HCT116 (cell line): Measurements from ENCODE around the gene PKM. TPM values are rescaled to one million over a fixed set of nuclear protein-coding genes. Genes with fewer than 3 reads are reported as not detected.

Experiments
- ATAC-seq: fragments of 200-7000 bp; cut with Tn5 transposase; 2 replicates; pipeline ENCODE4 v1.9.1; 2020; ENCODE audit warnings: mild to moderate bottlenecking, moderate library complexity
- BruUV-seq: library from RNA; stranded (reverse); fragments of 400-500 nt; replicated peaks from 2 replicates; lab custom pipeline; 2021; lab: Mats Ljungman, UMichigan
- CTCF ChIA-PET: fragments of 300-600 bp; sonication (Branson Sonifier 250); formaldehyde crosslinking; loops from one replicate; lab custom pipeline; 2021; ENCODE audit warnings: antibody characterized with exemption; lab: Charles Lee
- POLR2A ChIA-PET: fragments of 300-600, 350-600 bp; sonication (Branson Sonifier 250); formaldehyde crosslinking; loops from one replicate; lab custom pipeline; 2021; ENCODE audit warnings: antibody characterized with exemption; lab: Charles Lee
- RAD21 ChIA-PET, 2 experiments: fragments of 300-600 bp; sonication (Branson Sonifier 250); formaldehyde crosslinking; loops; one replicate each; lab custom pipeline; 2023; ENCODE audit warnings: low total read pairs in 2 of 2; ENCODE audit not compliant: uncharacterized antibody in 2 of 2, unreplicated experiment in 2 of 2, low non-redundant PET in 1 of 2; lab: Charles Lee
- DNase-seq: peaks from one replicate; pipeline ENCODE4 v3.0.0-alpha.2; 2010; ENCODE audit warnings: low read depth, low spot score
- H2AFZ ChIP-seq: fragments of 200-600 bp; shearing (Covaris generic), sonication (generic); 2 replicates; pipeline ENCODE4 v1.6.1; 2017; ENCODE audit warnings: low read depth, mixed run types, mixed read lengths, antibody characterized with exemption, low read length; ENCODE audit not compliant: poor library complexity, severe bottlenecking
- H3K27ac ChIP-seq: 2 replicates; pipeline ENCODE4 v1.5.1; 2012; ENCODE audit warnings: low read depth, low read length
- H3K27me3 ChIP-seq: fragments of 200-600 bp; sonication (generic); 2 replicates; pipeline ENCODE4 v1.6.1; 2016; ENCODE audit warnings: mixed run types, low read length, mixed read lengths; ENCODE audit not compliant: insufficient read depth
- H3K36me3 ChIP-seq, 2 experiments: fragments of 200-500 bp in 1 of 2; fragments of 200-600 bp in 1 of 2; sonication (Bioruptor generic) in 1 of 2; sonication (generic) in 1 of 2; 2 replicates each; pipeline versions ENCODE4 v1.5.1 to v1.6.1; 2014 to 2016; ENCODE audit warnings: low read length in 2 of 2, inconsistent platforms in 1 of 2, mixed read lengths in 1 of 2, mixed run types in 1 of 2; ENCODE audit not compliant: insufficient read depth in 2 of 2, control insufficient read depth in 1 of 2
- H3K4me1 ChIP-seq, 2 experiments: fragments of 200-600 bp in 1 of 2; sonication (generic) in 1 of 2; 2 replicates each; pipeline versions ENCODE4 v1.5.1 to v1.6.1; 2012 to 2017; ENCODE audit warnings: low read length in 2 of 2, inconsistent platforms in 1 of 2, mild to moderate bottlenecking in 1 of 2, mixed read lengths in 1 of 2, mixed run types in 1 of 2, moderate library complexity in 1 of 2; ENCODE audit not compliant: insufficient read depth in 2 of 2, control insufficient read depth in 1 of 2
- H3K4me2 ChIP-seq: fragments of 200-600 bp; sonication (generic); 2 replicates; pipeline ENCODE4 v1.6.1; 2017; ENCODE audit warnings: mixed run types, low read length, mixed read lengths
- H3K4me3 ChIP-seq, 2 experiments: fragments of 200-600 bp in 1 of 2; sonication (generic) in 1 of 2; replicated peaks in 1 of 2; 2 replicates each; pipeline ENCODE4 v1.5.1; 2011 to 2016; ENCODE audit warnings: low read length in 2 of 2, control low read depth in 1 of 2, low read depth in 1 of 2, mild to moderate bottlenecking in 1 of 2, mixed read lengths in 1 of 2, mixed run types in 1 of 2
- H3K79me2 ChIP-seq: fragments of 200-600 bp; sonication (generic); 2 replicates; pipeline ENCODE4 v1.6.1; 2017; ENCODE audit warnings: mild to moderate bottlenecking, mixed run types, low read length, moderate library complexity, mixed read lengths; ENCODE audit not compliant: insufficient read depth
- H3K9ac ChIP-seq: fragments of 200-600 bp; sonication (generic); 2 replicates; pipeline ENCODE4 v1.6.1; 2016; ENCODE audit warnings: low read length, mixed read lengths
- H3K9me2 ChIP-seq: fragments of 200-600 bp; sonication (generic), shearing (Covaris generic); 2 replicates; pipeline ENCODE4 v1.6.1; 2017; ENCODE audit warnings: mixed run types, mild to moderate bottlenecking, moderate library complexity; ENCODE audit not compliant: insufficient read depth
- H3K9me3 ChIP-seq, 2 experiments: fragments of 200-500 bp in 1 of 2; fragments of 200-600 bp in 1 of 2; sonication (Bioruptor generic) in 1 of 2; sonication (generic) in 1 of 2; 2 replicates each; pipeline ENCODE4 v1.6.1; 2014 to 2017; ENCODE audit warnings: low read length in 2 of 2, mixed read lengths in 2 of 2, inconsistent platforms in 1 of 2, low read depth in 1 of 2, mild to moderate bottlenecking in 1 of 2, mixed run types in 1 of 2, moderate library complexity in 1 of 2; ENCODE audit not compliant: control insufficient read depth in 1 of 2, insufficient read depth in 1 of 2
- H4K20me1 ChIP-seq: fragments of 200-600 bp; sonication (generic), shearing (Covaris generic); 2 replicates; pipeline ENCODE4 v1.6.1; 2017; ENCODE audit warnings: mixed run types, mild to moderate bottlenecking, moderate library complexity; ENCODE audit not compliant: insufficient read depth
- ATF3 ChIP-seq: IDR thresholded peaks from 2 replicates; pipeline ENCODE4 v1.6.1; 2012
- CBX3 ChIP-seq: IDR thresholded peaks from 2 replicates; pipeline ENCODE4 v1.6.1; 2012; ENCODE audit warnings: low read depth
- CEBPB ChIP-seq: IDR thresholded peaks from 2 replicates; pipeline ENCODE4 v1.6.1; 2012; ENCODE audit warnings: low read depth
- EZH2phosphoT487 ChIP-seq: fragments of 200-600 bp; IDR thresholded peaks from 2 replicates; pipeline ENCODE4 v1.6.1; 2018; ENCODE audit warnings: antibody characterized with exemption, borderline replicate concordance
- JUND ChIP-seq: IDR thresholded peaks from 2 replicates; pipeline ENCODE4 v1.6.1; 2012
- MAX ChIP-seq: IDR thresholded peaks from 2 replicates; pipeline ENCODE4 v1.6.1; 2012
- POLR2A ChIP-seq: IDR thresholded peaks from 2 replicates; pipeline ENCODE4 v1.7.0; 2011; ENCODE audit warnings: borderline replicate concordance; ENCODE audit not compliant: insufficient read depth, insufficient read length; ENCODE audit errors: extremely low read depth
- POLR2AphosphoS5 ChIP-seq: IDR thresholded peaks from 2 replicates; pipeline ENCODE4 v1.6.1; 2011; ENCODE audit warnings: mild to moderate bottlenecking, low read depth, low read length, moderate library complexity
- REST ChIP-seq: IDR thresholded peaks from 2 replicates; pipeline ENCODE4 v1.6.1; 2012; ENCODE audit warnings: low read depth
- SIN3A ChIP-seq: IDR thresholded peaks from 2 replicates; pipeline ENCODE4 v1.6.1; 2012; ENCODE audit warnings: low read depth
- SP1 ChIP-seq: IDR thresholded peaks from 2 replicates; pipeline ENCODE4 v1.6.1; 2012; ENCODE audit warnings: low read depth
- SRF ChIP-seq: IDR thresholded peaks from 2 replicates; pipeline ENCODE4 v1.6.1; 2012; ENCODE audit warnings: low read depth
- TCF7L2 ChIP-seq: IDR thresholded peaks from 2 replicates; pipeline ENCODE4 v1.7.0; 2011; ENCODE audit warnings: borderline replicate concordance, inconsistent platforms; ENCODE audit not compliant: insufficient read depth, insufficient read length; ENCODE audit errors: extremely low read depth
- ZBTB33 ChIP-seq: IDR thresholded peaks from 2 replicates; pipeline ENCODE4 v1.6.1; 2011; ENCODE audit warnings: mild to moderate bottlenecking, low read length, moderate library complexity; ENCODE audit not compliant: insufficient replicate concordance; ENCODE audit errors: extremely low read depth
- intact Hi-C: fragments of 100-400 bp; cut with micrococcal nuclease; formaldehyde crosslinking; loops from 2 replicates; pipeline ENCODE4 v1.10.0; 2022
- total RNA-seq: library from RNA; stranded (reverse); gene quantifications from one replicate; pipeline ENCODE4 v1.2.1, GENCODE V29; 2021; ENCODE audit not compliant: unreplicated experiment

PKM gene
- total RNA-seq, 1 experiment from 2014 or later, result 1,664 TPM

- TF ChIP-seq REST, result no peak
- no peak for TF ChIP-seq SIN3A
- TF ChIP-seq POLR2A, result no peak
- no peak for TF ChIP-seq CEBPB
- TF ChIP-seq JUND, result no peak
- TF ChIP-seq CBX3, result no peak
- no peak for TF ChIP-seq TCF7L2
- TF ChIP-seq EZH2phosphoT487, result no peak
These were observed 7.6 kb upstream of the PKM start (continued) for GRCh38 chr15:72238586-72238985.

GRCh38 chr15:72237853-72238224 lies 6.8 kb upstream of the PKM start:
- DNase-seq (no peak), ATAC-seq (peak; percentile 56)
- ChIA-PET CTCF (interaction anchor here (0.8 to 2.4 kb wide), 2 partner anchors 11 to 38 kb away, joined by 3 to 6 read pairs; no protein-coding TSS in a partner anchor), POLR2A (interaction anchor here (2.0 to 4.9 kb wide), 2 partner anchors 11 to 38 kb away, joined by 4 to 48 read pairs; no protein-coding TSS in a partner anchor), RAD21 (no interaction called here)
- H2AFZ ChIP-seq, result no peak overlapping the region
- no peaks in the 10 kb centered on the region for H3K27me3 ChIP-seq
- no peaks in the 10 kb centered on the region for H3K9me2 ChIP-seq
- BruUV-seq, result TSS peak; percentile 66
- H3K79me2 ChIP-seq, result peaks cover 10% of the 10 kb centered on the region
- peak overlapping the region; percentile 63 for H3K9ac ChIP-seq
- peaks cover 10 to 18% of the 10 kb centered on the region in 2 experiments for H3K36me3 ChIP-seq
- H4K20me1 ChIP-seq, result no peaks in the 10 kb centered on the region
- peak overlapping the region; percentile 11 to 52; a peak in 2 of 4 replicates for H3K4me3 ChIP-seq
- H3K4me2 ChIP-seq, result peak overlapping the region; percentile 73
- H3K9me3 ChIP-seq, result no peaks in the 10 kb centered on the region
- intact Hi-C loops, result loop anchor here (10.0 kb wide), 1 partner anchor 237 kb away; the partner anchor contains the start of gene ARIH1
- H3K4me1 ChIP-seq, result peaks cover 25 to 39% of the 10 kb centered on the region in 2 experiments
- H3K27ac ChIP-seq, result peak overlapping the region; percentile 93
- TF ChIP-seq REST (no peak), SP1 (no peak), JUND (no peak), SIN3A (no peak), POLR2AphosphoS5 (no peak), MAX (no peak), ZBTB33 (no peak), CBX3 (no peak), SRF (no peak), ATF3 (no peak), TCF7L2 (no peak)
